HUES64 (cell line): Measurements from ENCODE around the gene ADARB2.
"Not testable (repeated sequence)": the region's sequence is repeated elsewhere in the genome, so short reads cannot be mapped to it uniquely, and the experiment has no call there.

Experiments used
- H3K27ac ChIP-seq: 2 replicates; pipeline ENCODE4 v1.7.0; 2013; ENCODE audit warnings: low read depth, low read length, inconsistent platforms
- H3K27me3 ChIP-seq: 2 replicates; pipeline ENCODE4 v1.6.1; 2013; ENCODE audit warnings: mild to moderate bottlenecking, low read length; ENCODE audit not compliant: insufficient read depth
- H3K36me3 ChIP-seq: 2 replicates; pipeline ENCODE4 v1.6.1; 2013; ENCODE audit warnings: mild to moderate bottlenecking, low read length; ENCODE audit not compliant: insufficient read depth
- H3K4me1 ChIP-seq: 2 replicates; pipeline ENCODE4 v1.6.1; 2013; ENCODE audit warnings: mild to moderate bottlenecking, low read length, moderate library complexity; ENCODE audit not compliant: insufficient read depth
- H3K4me3 ChIP-seq: 2 replicates; pipeline ENCODE4 v1.5.1; 2013; ENCODE audit warnings: mild to moderate bottlenecking, low read length, moderate library complexity
- H3K9ac ChIP-seq: 2 replicates; pipeline ENCODE4 v1.6.1; 2013; ENCODE audit warnings: mild to moderate bottlenecking, low read depth, low read length
- H3K9me3 ChIP-seq: 2 replicates; pipeline ENCODE4 v1.6.1; 2013; ENCODE audit warnings: low read depth, low read length; ENCODE audit not compliant: insufficient read depth
- WGBS: fragments of 150-250, 120-280 bp; methylation state at CpG from one replicate; pipeline ENCODE4 v1.1.7; 2013; ENCODE audit warnings: missing lambda C conversion rate; 5-methylcytosine and 5-hydroxymethylcytosine counted together

Gene ADARB2

DNA sequence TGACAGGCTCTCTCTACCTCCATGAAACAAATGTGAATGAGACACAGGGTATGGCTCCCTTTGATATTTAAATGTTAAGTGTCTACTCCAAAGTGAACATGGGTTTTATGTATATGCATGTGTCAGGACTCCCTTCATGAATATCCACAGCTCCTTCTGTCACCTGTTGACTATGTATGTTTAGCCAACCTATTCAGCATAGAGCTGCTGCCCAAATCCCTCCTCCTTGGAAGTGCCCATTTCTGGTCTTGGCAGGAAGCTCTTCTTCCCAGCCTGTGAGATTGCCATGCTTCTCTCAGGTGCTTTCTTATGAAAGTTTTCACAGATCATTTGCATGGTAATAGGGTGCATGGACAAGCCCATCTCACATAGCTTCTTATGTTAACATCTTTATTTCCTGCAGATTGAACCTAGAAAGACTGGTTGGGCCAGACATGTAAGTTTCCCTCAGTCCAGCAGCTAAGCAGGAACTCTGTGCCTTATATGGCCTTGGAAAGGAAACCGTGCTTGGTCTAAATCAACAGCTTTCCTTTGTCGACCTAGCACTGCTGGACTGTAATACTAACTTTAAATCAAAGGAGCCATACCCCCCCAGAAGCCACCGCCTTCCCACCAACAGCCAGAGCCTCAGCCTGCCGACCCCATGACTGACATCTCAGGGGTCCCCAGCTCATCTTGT lies 288.9 kb downstream of the ADARB2 start:
- Histone ChIP-seq H3K4me3 (no peak overlapping the region), H3K27ac (no peak overlapping the region), H3K27me3 (no peaks in the 10 kb centered on the region), H3K4me1 (peaks cover 8% of the 10 kb centered on the region; the same call in 1 of the 2 replicates), H3K9me3 (no peaks in the 10 kb centered on the region), H3K36me3 (no peaks in the 10 kb centered on the region), H3K9ac (no peak overlapping the region)
- 81% methylated on average over 4 of the region's 4 CpGs for WGBS

DNA sequence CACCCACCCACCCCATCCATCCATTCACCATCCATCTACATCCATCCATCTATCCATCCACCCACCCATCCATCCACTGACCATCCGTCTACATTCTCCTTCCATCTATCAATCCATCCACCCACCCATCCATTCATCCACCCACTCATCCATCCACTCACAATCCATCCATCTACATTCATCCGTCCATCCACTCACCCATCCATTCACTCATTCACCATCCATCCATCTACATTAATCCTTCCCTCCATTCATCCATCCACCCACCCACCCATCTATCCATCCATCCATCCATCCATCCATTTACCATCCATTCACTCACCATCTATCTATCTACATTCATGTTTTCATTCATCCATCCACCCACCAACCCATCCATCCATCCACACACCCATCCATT lies 292.5 kb downstream of the ADARB2 start:
- Histone ChIP-seq H3K27ac (no peak overlapping the region), H3K4me1 (peaks cover 12% of the 10 kb centered on the region; the same call in 1 of the 2 replicates), H3K27me3 (no peaks in the 10 kb centered on the region), H3K9ac (no peak overlapping the region), H3K4me3 (no peak overlapping the region), H3K36me3 (no peaks in the 10 kb centered on the region), H3K9me3 (no peaks in the 10 kb centered on the region)
- WGBS = 92% methylated on average over 2 of the region's 2 CpGs

DNA sequence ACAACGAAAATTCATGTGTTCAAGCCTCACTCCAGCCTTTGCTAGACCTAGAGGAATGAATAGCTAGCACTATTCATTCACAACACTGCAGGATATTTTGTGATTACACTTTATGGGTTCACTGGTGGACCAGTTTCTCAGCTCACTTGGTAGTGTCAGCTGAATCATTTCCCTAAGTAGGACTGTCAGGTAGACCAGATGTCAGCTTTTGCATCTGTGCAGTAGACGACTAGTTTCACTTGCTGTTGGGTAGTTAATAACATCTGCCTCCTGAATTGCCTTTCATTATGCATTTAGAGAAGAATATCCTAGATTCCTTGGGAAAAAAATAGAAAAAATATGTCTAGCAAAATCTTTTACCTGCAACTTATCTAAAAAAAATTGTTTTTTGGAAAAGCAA lies 296.4 kb downstream of the ADARB2 start:
- 77% methylated on average over 2 of the region's 2 CpGs for WGBS
- no peak overlapping the region for H3K9ac ChIP-seq

DNA sequence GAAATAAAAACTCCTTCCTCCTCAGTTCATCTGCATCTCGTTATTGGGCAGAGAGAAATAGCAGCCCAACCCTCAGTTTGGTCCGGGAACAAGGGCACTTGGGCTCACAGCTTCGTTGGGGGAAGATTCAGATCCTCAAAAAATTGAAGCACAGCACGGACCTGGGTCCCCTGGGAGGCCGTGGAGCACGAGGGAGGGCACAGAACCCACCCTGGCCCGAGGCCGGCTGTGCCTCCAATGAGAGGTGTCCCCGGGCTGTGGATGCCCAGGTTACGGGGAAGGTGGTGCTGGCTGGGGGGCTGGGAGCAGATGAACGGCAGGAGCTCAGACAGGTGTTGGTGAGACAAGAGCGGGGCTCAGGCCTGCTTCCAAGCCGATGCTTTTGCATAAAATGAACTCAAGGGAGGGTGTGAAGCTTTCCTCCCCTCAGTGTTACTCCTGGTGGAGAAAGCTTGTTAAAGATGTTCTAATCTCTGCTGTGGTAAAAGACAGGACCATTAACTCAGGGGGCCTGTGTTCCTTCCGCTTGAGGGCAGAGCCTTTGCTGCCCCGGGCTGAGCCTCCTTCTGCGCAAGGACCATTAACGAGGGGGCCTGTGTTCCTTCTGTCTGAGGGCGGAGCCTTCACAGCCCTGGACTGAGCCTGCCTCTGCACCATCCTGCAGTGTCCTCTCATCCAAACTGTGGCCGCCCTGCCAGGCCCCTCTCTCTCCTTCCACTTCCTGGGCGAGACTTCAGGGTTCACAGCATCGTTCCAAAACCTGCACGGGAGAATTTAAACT lies 302.2 kb downstream of the ADARB2 start:
- H3K9me3 ChIP-seq = peaks cover 8% of the 10 kb centered on the region; the same call in 1 of the 2 replicates
- no peak overlapping the region for H3K4me3 ChIP-seq
- 81% methylated on average over 22 of the region's 22 CpGs for WGBS
- no peak overlapping the region for H3K27ac ChIP-seq
- peaks cover 11% of the 10 kb centered on the region for H3K4me1 ChIP-seq
- H3K9ac ChIP-seq = no peak overlapping the region
- no peaks in the 10 kb centered on the region for H3K27me3 ChIP-seq
- no peaks in the 10 kb centered on the region for H3K36me3 ChIP-seq

More for the DNA sequence above, 296.4 kb downstream of the ADARB2 start:
- no peak overlapping the region for H3K27ac ChIP-seq
- no peak overlapping the region for H3K4me3 ChIP-seq
- no peaks in the 10 kb centered on the region for H3K27me3 ChIP-seq
- H3K36me3 ChIP-seq = no peaks in the 10 kb centered on the region
- no peaks in the 10 kb centered on the region for H3K9me3 ChIP-seq
- H3K4me1 ChIP-seq = 0 out of 2 replicates have a peak, but pooled peaks cover 4% of the 10 kb centered on the region

DNA sequence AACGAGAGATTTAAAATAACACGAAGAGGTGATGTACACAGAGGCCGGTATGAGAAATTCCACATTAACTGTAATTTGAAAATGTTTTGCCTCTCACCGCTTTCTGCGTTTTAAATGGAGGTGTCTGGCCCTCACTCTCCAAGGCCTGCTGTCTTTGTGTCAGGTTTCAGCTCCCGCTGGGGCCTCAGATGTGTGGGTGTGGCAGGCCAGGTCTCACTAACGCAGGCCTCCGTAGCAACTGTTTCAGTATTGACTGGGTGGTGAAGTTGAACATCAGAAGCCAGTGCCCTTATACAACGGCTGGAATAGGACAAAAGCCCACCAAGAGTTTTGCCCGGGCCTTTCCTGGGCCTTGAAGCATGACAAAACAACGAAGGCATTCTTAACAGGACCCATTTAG lies 303.1 kb downstream of the ADARB2 start:
- Histone ChIP-seq H3K27me3 (no peaks in the 10 kb centered on the region), H3K9ac (no peak overlapping the region), H3K4me3 (no peak overlapping the region), H3K36me3 (no peaks in the 10 kb centered on the region), H3K9me3 (peaks cover 8% of the 10 kb centered on the region; the same call in 1 of the 2 replicates), H3K27ac (no peak overlapping the region), H3K4me1 (peaks cover 11% of the 10 kb centered on the region)
- 51% methylated on average over 11 of the region's 11 CpGs for WGBS

DNA sequence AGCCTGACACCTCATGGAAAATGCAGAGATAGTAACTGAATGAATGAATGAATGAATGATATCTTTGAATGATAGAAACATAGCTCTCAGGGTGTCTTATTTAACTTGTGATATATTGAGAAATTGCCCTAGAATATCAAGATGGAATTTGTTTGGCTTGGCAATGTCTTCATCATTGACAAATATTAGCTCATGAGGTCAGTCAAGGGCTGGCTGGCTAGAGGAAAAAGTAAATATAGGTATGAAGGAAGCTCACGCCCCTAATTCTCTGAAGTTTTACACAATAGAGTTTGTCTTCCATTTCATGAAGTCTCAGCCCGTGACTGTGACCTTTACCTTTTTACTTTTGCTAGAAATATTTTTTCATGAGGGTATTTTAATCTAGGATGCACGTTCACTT lies 305.2 kb downstream of the ADARB2 start:
- H3K9me3 ChIP-seq = peaks cover 8% of the 10 kb centered on the region; the same call in 1 of the 2 replicates
- H3K9ac ChIP-seq = no peak overlapping the region
- no peaks in the 10 kb centered on the region for H3K27me3 ChIP-seq
- no peak overlapping the region for H3K27ac ChIP-seq
- peaks cover 11% of the 10 kb centered on the region for H3K4me1 ChIP-seq
- 96% methylated on average over 3 of the region's 3 CpGs for WGBS
- no peaks in the 10 kb centered on the region for H3K36me3 ChIP-seq
- H3K4me3 ChIP-seq = no peak overlapping the region

DNA sequence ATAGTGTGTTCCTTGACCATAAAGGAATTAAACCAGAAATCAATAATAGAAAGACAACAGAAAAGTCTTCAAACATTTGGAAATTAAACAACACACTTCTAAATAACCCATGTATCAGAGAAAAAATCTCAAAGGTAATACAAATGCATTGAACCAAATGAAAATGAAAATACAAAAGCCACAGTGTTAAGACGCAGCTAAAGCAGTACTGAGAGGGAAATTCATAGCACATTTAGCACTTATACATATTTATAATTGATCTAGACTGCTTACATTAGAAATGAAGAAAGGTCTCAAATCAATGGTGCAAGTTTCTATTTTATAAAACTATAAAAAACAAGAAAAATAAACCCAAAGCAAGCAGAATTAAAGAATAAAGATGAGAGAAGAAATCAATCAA lies 306.1 kb downstream of the ADARB2 start:
- H3K27me3 ChIP-seq = no peaks in the 10 kb centered on the region
- no CpG with 5 or more reads among the region's 1 CpG for WGBS

DNA sequence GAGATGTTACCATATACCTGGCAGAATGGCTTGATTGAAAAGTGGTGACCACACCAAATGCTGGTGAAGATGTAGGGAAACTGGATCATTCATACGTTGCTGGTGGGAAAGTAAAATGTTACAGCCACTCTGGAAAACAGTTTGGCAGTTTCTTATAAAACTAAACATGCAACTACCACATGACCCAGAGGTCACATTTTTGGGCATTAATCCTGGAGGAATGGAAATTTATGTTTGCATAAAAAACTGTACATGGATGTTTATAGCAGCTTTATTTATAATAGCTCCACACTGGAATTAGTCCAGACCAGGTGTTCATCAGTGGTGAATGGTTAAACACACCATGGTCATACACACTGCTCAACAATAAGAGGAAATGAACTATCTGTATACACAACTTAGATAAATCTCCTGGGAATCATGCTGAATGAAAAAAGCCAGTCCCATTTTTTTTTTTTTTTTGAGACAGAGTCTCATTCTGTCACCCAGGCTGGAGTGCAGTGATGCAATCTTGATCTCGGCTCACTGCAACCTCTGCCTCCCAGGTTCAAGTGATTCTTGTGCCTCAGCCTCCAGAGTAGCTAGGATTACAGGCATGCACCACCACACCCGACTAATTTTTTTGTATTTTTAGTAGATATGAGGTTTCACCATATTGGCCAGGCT lies 309.7 kb downstream of the ADARB2 start:
- not testable (repeated sequence) for H3K4me1 ChIP-seq, H3K9ac ChIP-seq, H3K27me3 ChIP-seq, H3K36me3 ChIP-seq, H3K9me3 ChIP-seq, H3K4me3 ChIP-seq, H3K27ac ChIP-seq
- WGBS = 92% methylated on average over 3 of the region's 3 CpGs

More for the DNA sequence above, 306.1 kb downstream of the ADARB2 start:
- H3K27ac ChIP-seq = no peak overlapping the region
- H3K9me3 ChIP-seq = peaks cover 8% of the 10 kb centered on the region; the same call in 1 of the 2 replicates
- H3K9ac ChIP-seq = no peak overlapping the region
- no peak overlapping the region for H3K4me3 ChIP-seq
- H3K4me1 ChIP-seq = peaks cover 11% of the 10 kb centered on the region
- no peaks in the 10 kb centered on the region for H3K36me3 ChIP-seq

DNA sequence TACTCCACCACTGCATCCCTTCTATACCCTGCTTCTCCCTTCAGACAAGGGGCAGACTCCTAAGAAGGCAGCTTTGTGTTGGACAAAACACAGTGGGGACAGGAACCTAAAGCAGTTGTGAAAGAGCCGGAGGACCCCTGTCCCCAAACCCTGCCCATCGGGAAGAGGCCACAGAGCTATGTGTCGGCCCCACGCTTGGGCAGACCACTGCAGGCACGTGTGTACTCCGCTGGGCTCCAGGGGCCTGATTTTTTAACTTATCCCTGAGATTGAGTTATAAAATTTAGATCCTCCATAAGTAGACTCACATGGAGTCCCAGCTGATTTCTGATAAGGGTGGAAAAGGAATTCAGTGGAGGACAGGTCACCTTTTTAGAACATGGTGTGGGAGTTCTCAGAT lies 310.5 kb downstream of the ADARB2 start:
- Histone ChIP-seq H3K9me3 (peaks cover 8% of the 10 kb centered on the region; the same call in 1 of the 2 replicates), H3K9ac (no peak overlapping the region), H3K4me1 (no peaks in the 10 kb centered on the region), H3K27ac (no peak overlapping the region), H3K27me3 (no peaks in the 10 kb centered on the region), H3K4me3 (no peak overlapping the region), H3K36me3 (no peaks in the 10 kb centered on the region)
- WGBS = 96% methylated on average over 6 of the region's 6 CpGs

DNA sequence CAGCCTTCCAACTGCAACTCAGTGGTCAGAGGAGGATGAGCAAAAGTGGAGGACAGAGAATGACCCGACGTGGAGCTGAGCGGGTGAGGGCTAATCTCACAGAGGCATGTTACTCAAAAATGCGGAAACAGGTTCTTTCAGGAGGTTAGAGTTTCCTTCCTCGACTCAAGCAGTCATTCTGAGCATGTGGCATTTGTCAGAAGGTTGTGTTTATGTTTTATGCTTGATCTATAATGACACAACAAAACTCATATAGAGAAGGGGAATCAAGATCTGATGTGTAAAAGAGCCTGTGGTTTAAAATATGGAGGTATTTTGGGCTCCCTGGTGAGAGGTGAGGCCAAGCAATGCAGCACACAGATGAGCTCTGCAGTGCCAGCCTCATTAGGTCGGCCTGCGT lies 311.4 kb downstream of the ADARB2 start:
- H3K36me3 ChIP-seq = no peaks in the 10 kb centered on the region
- H3K4me3 ChIP-seq = no peak overlapping the region
- peaks cover 3% of the 10 kb centered on the region; the same call in 1 of the 2 replicates for H3K9me3 ChIP-seq
- H3K4me1 ChIP-seq = 0 out of 2 replicates have a peak, but pooled peaks cover 3% of the 10 kb centered on the region
- no peaks in the 10 kb centered on the region for H3K27me3 ChIP-seq
- no peak overlapping the region for H3K9ac ChIP-seq
- WGBS = 91% methylated on average over 7 of the region's 7 CpGs
- no peak overlapping the region for H3K27ac ChIP-seq

DNA sequence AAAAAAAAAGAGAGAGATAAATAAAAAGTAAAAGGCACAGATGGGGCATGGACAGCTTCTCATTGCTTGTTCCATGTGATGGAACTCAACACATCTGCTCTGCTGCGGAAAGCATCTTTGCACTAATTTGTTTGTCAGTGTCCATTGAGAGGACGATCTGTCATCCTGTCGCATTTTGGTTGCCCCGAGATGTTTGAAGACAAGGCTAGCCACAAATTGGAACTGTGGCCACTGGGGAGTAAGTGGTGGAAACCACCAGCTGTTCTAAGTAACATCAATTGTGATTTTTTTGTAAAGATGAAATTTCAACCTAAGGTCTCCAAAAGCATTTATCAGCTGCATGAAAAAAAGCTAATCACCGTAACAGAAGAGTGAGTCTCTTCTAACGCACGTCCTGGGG lies 312.7 kb downstream of the ADARB2 start:
- Histone ChIP-seq H3K4me1 (0 out of 2 replicates have a peak, but pooled peaks cover 3% of the 10 kb centered on the region), H3K9me3 (no peaks in the 10 kb centered on the region), H3K27ac (no peak overlapping the region), H3K9ac (no peak overlapping the region), H3K36me3 (no peaks in the 10 kb centered on the region), H3K4me3 (no peak overlapping the region), H3K27me3 (peaks cover 7% of the 10 kb centered on the region)
- 87% methylated on average over 7 of the region's 7 CpGs for WGBS
